ENCODE measurements around the gene MAVS. TPM values are rescaled to one million over a fixed set of nuclear protein-coding genes. Genes with fewer than 3 reads are reported as not detected.
"Not testable (repeated sequence)": the region's sequence is repeated elsewhere in the genome, so short reads cannot be mapped to it uniquely, and the experiment has no call there.

MAVS gene
- total RNA-seq, 2 experiments from 2014 or later, result 23.2 to 25.9 TPM

DNA sequence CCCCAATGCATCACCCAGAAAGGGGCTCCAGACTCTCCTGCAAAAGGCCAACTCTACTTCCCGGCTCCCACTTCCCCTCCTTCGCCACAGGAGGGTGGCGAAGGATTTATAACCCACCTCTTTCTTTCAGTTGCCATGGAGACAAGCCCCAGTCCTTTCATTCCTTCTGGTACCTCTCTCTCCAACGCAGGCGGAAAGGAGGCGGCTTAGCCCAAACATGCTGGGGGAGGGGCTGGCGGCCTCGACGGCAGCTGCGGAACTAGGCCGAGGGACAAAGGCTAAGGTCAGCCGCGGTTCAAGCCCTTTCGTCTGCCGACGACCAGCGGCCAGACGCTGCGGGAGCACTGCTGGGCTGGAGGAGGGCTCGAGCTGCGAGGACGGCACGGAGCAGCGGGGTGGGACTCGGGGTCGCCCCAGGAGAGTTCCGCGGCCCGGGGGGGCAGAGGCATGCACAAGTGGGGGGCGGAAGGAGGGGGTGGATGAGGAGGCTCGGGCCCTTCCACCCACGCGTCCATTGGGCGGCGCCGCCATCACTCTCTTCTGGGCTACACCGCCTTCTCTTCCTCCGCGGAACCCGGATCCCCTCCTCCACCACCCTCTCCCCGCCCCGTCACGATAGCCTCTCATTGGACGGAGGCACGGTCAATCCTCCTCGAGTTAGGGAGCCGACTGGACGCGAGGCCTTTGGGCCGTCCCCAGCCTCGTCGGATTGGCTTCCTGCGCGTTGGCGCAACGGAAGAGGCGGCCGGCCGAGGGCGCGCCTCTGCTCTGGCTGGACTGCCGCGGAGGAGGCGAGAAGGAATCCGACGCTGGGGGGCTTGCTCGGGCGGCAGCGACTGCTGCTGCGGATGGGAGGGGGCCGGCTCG is 42.2 kb downstream of the MAVS start, which contains the start of gene PANK2:
Gene PANK2, plus strand, starts transcription at position 766 of the 867 bp plus-strand sequence.
- H3K4me3 Mint-ChIP-seq, result peak within 1 kb of the TSS; percentile 95
- intact Hi-C loops (cut with DNase I, micrococcal nuclease), result loop anchor here (1.0 to 5.0 kb wide), 11 partner anchors 18 to 196 kb away; partner anchors contain the start of genes ADISSP (in 1 of the 2), AP5S1 (in 1 of the 2), CENPB (in 1 of the 2) and MAVS (in 1 of the 2)
- H3K9me3 Mint-ChIP-seq (ENCODE audit: low read depth), result no peaks in the 10 kb centered on the region
- peak; percentile 98 for DNase-seq
- H3K27me3 Mint-ChIP-seq, result no peaks in the 10 kb centered on the region
- ChIA-PET POLR2A (no interaction called here), CTCF (no interaction called here)
- ATAC-seq, result peak; percentile 99
- peaks cover 48% of the 10 kb centered on the region for H3K36me3 Mint-ChIP-seq (ENCODE audit: low read depth)
- H3K27ac Mint-ChIP-seq, result peak within 1 kb of the TSS; percentile 93
- peaks cover 46% of the 10 kb centered on the region for H3K4me1 Mint-ChIP-seq

GRCh38 chr20:3889489-3890397 is 43.1 kb downstream of the MAVS start:
- ChIA-PET POLR2A (interaction anchor here (0.6 kb wide), 1 partner anchor 80 kb away, joined by 4 read pairs; no protein-coding TSS in a partner anchor), CTCF (interaction anchor here (1.0 kb wide), 2 partner anchors 124 kb away, joined by 3 read pairs; no protein-coding TSS in a partner anchor)
- peak; percentile 12 for ATAC-seq
- peaks cover 48% of the 10 kb centered on the region for H3K4me1 Mint-ChIP-seq
- H3K27ac Mint-ChIP-seq, result peak overlapping the region; percentile 93
- intact Hi-C loops (cut with DNase I, micrococcal nuclease), result loop anchor here (1.0 to 5.0 kb wide), 11 partner anchors 17 to 198 kb away; partner anchors contain the start of genes ADISSP (in 1 of the 2), AP5S1 (in 1 of the 2), CENPB (in 1 of the 2) and MAVS (in 1 of the 2)
- DNase-seq, result peak; percentile 67
- H3K9me3 Mint-ChIP-seq (ENCODE audit: low read depth), result no peaks in the 10 kb centered on the region
- H3K36me3 Mint-ChIP-seq (ENCODE audit: low read depth), result peaks cover 48% of the 10 kb centered on the region
- H3K27me3 Mint-ChIP-seq, result no peaks in the 10 kb centered on the region
- H3K4me3 Mint-ChIP-seq, result peak overlapping the region; percentile 95

GRCh38 chr20:3890398-3890751 is 43.7 kb downstream of the MAVS start:
- CTCF ChIA-PET, result interaction anchor here (1.0 to 1.2 kb wide), 3 partner anchors 123 to 195 kb away, joined by 3 read pairs; no protein-coding TSS in a partner anchor
- Mint-ChIP-seq H3K9me3 (ENCODE audit: low read depth) (no peaks in the 10 kb centered on the region), H3K4me1 (peaks cover 51% of the 10 kb centered on the region), H3K27me3 (no peaks in the 10 kb centered on the region), H3K4me3 (peak overlapping the region; percentile 95), H3K27ac (peak overlapping the region; percentile 93), H3K36me3 (ENCODE audit: low read depth) (peaks cover 49% of the 10 kb centered on the region)
- POLR2A ChIA-PET, result interaction anchor here (0.6 kb wide), 1 partner anchor 81 kb away, joined by 4 read pairs; no protein-coding TSS in a partner anchor
- ATAC-seq (no peak), DNase-seq (peak; percentile 18)
- intact Hi-C loops (cut with DNase I, micrococcal nuclease), result loop anchor here in 1 of 2 experiments (5.0 kb wide), 1 partner anchor 197 kb away; no protein-coding TSS in a partner anchor

GRCh38 chr20:3890999-3891929 is 44.6 kb downstream of the MAVS start:
- CTCF ChIA-PET, result interaction anchor here (0.6 to 1.2 kb wide), 6 partner anchors 9 to 194 kb away, joined by 3 to 5 read pairs (median 3); no protein-coding TSS in a partner anchor
- H3K27ac Mint-ChIP-seq, result peak overlapping the region; percentile 93
- POLR2A ChIA-PET, result interaction anchor here (0.6 kb wide), 2 partner anchors 77 to 123 kb away, joined by 3 to 4 read pairs; partner anchors contain the start of gene ADISSP
- H3K36me3 Mint-ChIP-seq (ENCODE audit: low read depth), result peaks cover 50% of the 10 kb centered on the region
- peak overlapping the region; percentile 95 for H3K4me3 Mint-ChIP-seq
- H3K9me3 Mint-ChIP-seq (ENCODE audit: low read depth), result no peaks in the 10 kb centered on the region
- no peaks in the 10 kb centered on the region for H3K27me3 Mint-ChIP-seq
- ATAC-seq, result no peak
- intact Hi-C loops (cut with DNase I, micrococcal nuclease), result loop anchor here in 1 of 2 experiments (5.0 kb wide), 1 partner anchor 196 kb away; no protein-coding TSS in a partner anchor
- DNase-seq, result no peak
- H3K4me1 Mint-ChIP-seq, result peaks cover 58% of the 10 kb centered on the region

- Mint-ChIP-seq H3K4me3 (no peak overlapping the region), H3K4me1 (peaks cover 75% of the 10 kb centered on the region), H3K27me3 (no peaks in the 10 kb centered on the region), H3K36me3 (ENCODE audit: low read depth) (peaks cover 52% of the 10 kb centered on the region), H3K27ac (peak overlapping the region; percentile 48), H3K9me3 (ENCODE audit: low read depth) (no peaks in the 10 kb centered on the region)
- no peak for ATAC-seq
- CTCF ChIA-PET, result interaction anchor here (0.6 kb wide), 1 partner anchor 62 kb away, joined by 3 read pairs; no protein-coding TSS in a partner anchor
- no peak for DNase-seq
- POLR2A ChIA-PET, result no interaction called here
- intact Hi-C loops (cut with DNase I, micrococcal nuclease), result loop anchor here in 1 of 2 experiments (5.0 kb wide), 1 partner anchor 193 kb away; no protein-coding TSS in a partner anchor
Measured at GRCh38 chr20:3894796-3895195, 48.2 kb downstream of the MAVS start.

DNA sequence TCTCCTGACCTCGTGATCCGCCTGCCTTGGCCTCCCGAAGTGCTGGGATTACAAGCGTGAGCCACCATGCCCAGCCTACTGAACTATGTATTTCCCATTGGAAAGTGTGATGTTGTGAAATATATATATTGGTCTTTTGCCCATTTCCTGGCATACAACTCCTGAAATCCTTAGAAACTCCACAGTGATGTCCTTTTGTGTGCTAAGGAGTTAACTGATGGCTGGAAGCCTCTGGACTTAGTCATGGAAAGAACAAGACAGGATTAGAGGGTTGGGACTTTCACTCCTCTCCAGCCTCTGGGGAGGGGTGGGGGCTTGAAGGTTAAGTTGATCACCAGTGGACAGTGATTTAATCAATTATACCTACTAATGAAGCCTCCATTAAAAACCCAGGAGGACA is 49.7 kb downstream of the MAVS start:
- no peaks in the 10 kb centered on the region for H3K27me3 Mint-ChIP-seq
- H3K4me3 Mint-ChIP-seq, result no peak overlapping the region
- ChIA-PET CTCF (no interaction called here), POLR2A (no interaction called here)
- ATAC-seq (no peak), DNase-seq (no peak)
- no peak overlapping the region for H3K27ac Mint-ChIP-seq
- intact Hi-C loops (cut with DNase I, micrococcal nuclease), result no loop called here
- H3K36me3 Mint-ChIP-seq (ENCODE audit: low read depth), result peaks cover 45% of the 10 kb centered on the region
- H3K9me3 Mint-ChIP-seq (ENCODE audit: low read depth), result no peaks in the 10 kb centered on the region
- peaks cover 78% of the 10 kb centered on the region for H3K4me1 Mint-ChIP-seq

GRCh38 chr20:3896853-3897583 is 50.4 kb downstream of the MAVS start:
- no peak for ATAC-seq
- POLR2A ChIA-PET, result no interaction called here
- peaks cover 40% of the 10 kb centered on the region for H3K36me3 Mint-ChIP-seq (ENCODE audit: low read depth)

GRCh38 chr20:3898181-3898580 is 51.5 kb downstream of the MAVS start:
- H3K4me1 Mint-ChIP-seq, result peaks cover 74% of the 10 kb centered on the region
- peaks cover 28% of the 10 kb centered on the region for H3K36me3 Mint-ChIP-seq (ENCODE audit: low read depth)
- ATAC-seq; POLR2A ChIA-PET; H3K4me3 Mint-ChIP-seq; H3K27me3 Mint-ChIP-seq; H3K27ac Mint-ChIP-seq; H3K9me3 Mint-ChIP-seq (ENCODE audit: low read depth); DNase-seq; intact Hi-C loops (cut with DNase I, micrococcal nuclease): not testable (repeated sequence)
- CTCF ChIA-PET, result interaction anchor here (0.6 kb wide), 1 partner anchor 79 kb away, joined by 4 read pairs; no protein-coding TSS in a partner anchor

More at GRCh38 chr20:3896853-3897583, 50.4 kb downstream of the MAVS start:
- Mint-ChIP-seq H3K4me3 (no peak overlapping the region), H3K9me3 (ENCODE audit: low read depth) (no peaks in the 10 kb centered on the region), H3K4me1 (peaks cover 78% of the 10 kb centered on the region), H3K27me3 (no peaks in the 10 kb centered on the region), H3K27ac (peak overlapping the region; percentile 34)
- CTCF ChIA-PET, result interaction anchor here (0.7 to 0.8 kb wide), 2 partner anchors 11 to 112 kb away, joined by 3 read pairs; no protein-coding TSS in a partner anchor
- no peak for DNase-seq
- intact Hi-C loops (cut with DNase I, micrococcal nuclease), result no loop called here

- peaks cover 25% of the 10 kb centered on the region for H3K36me3 Mint-ChIP-seq (ENCODE audit: low read depth)
- H3K4me1 Mint-ChIP-seq, result peaks cover 69% of the 10 kb centered on the region
- intact Hi-C loops (cut with DNase I, micrococcal nuclease), result no loop called here
- no peaks in the 10 kb centered on the region for H3K27me3 Mint-ChIP-seq
- CTCF ChIA-PET, result interaction anchor here (0.6 kb wide), 1 partner anchor 80 kb away, joined by 4 read pairs; no protein-coding TSS in a partner anchor
- no peak overlapping the region for H3K27ac Mint-ChIP-seq
- DNase-seq, result no peak
- no peak overlapping the region for H3K4me3 Mint-ChIP-seq
- POLR2A ChIA-PET, result no interaction called here
- H3K9me3 Mint-ChIP-seq (ENCODE audit: low read depth), result no peaks in the 10 kb centered on the region
- no peak for ATAC-seq
Measured at GRCh38 chr20:3898639-3899038, 52.0 kb downstream of the MAVS start.
